Hepatocyte (in vitro differentiated cells): ENCODE results near the gene RETN. TPM values are rescaled to one million over a fixed set of nuclear protein-coding genes. Genes with fewer than 3 reads are reported as not detected.

Experiments
- DNase-seq: peaks from one replicate; pipeline ENCODE4 v3.0.0-alpha.2; 2016; ENCODE audit warnings: low spot score
- H2AFZ ChIP-seq: fragments of 200-600 bp; sonication (generic); 2 replicates; pipeline ENCODE4 v1.6.0; 2016; ENCODE audit warnings: antibody characterized with exemption, mild to moderate bottlenecking
- H3K27ac ChIP-seq: fragments of 200-600 bp; sonication (generic); 2 replicates; pipeline ENCODE4 v1.5.1; 2016; ENCODE audit warnings: mild to moderate bottlenecking
- H3K27me3 ChIP-seq: fragments of 200-600 bp; sonication (generic); 2 replicates; pipeline ENCODE4 v1.6.1; 2016
- H3K36me3 ChIP-seq: fragments of 200-600 bp; sonication (generic); replicated peaks from 2 replicates; pipeline ENCODE4 v1.5.1; 2016; ENCODE audit warnings: low read depth; ENCODE audit not compliant: insufficient read depth
- H3K4me1 ChIP-seq: fragments of 200-600 bp; sonication (generic); 2 replicates; pipeline ENCODE4 v1.5.1; 2016; ENCODE audit warnings: mild to moderate bottlenecking, moderate library complexity; ENCODE audit not compliant: insufficient read depth
- H3K4me2 ChIP-seq: fragments of 200-600 bp; sonication (generic); 2 replicates; pipeline ENCODE4 v1.6.0; 2016
- H3K4me3 ChIP-seq: fragments of 200-600 bp; sonication (generic); 2 replicates; pipeline ENCODE4 v1.5.1; 2016; ENCODE audit warnings: mild to moderate bottlenecking
- H3K79me2 ChIP-seq: fragments of 200-600 bp; sonication (generic); 2 replicates; pipeline ENCODE4 v1.6.0; 2017; ENCODE audit warnings: mild to moderate bottlenecking
- H3K9me2 ChIP-seq: fragments of 200-600 bp; sonication (generic); replicated peaks from 2 replicates; pipeline ENCODE4 v1.6.0; 2017; ENCODE audit warnings: mild to moderate bottlenecking; ENCODE audit not compliant: insufficient read depth
- H3K9me3 ChIP-seq: fragments of 200-600 bp; sonication (generic); 2 replicates; pipeline ENCODE4 v1.5.1; 2016; ENCODE audit warnings: low read depth, mild to moderate bottlenecking
- H4K20me1 ChIP-seq: fragments of 200-600 bp; sonication (generic); 2 replicates; pipeline ENCODE4 v1.6.0; 2016; ENCODE audit warnings: mild to moderate bottlenecking; ENCODE audit not compliant: insufficient read depth, poor library complexity, severe bottlenecking
- CTCF ChIP-seq: fragments of 200-600 bp; sonication (generic); IDR thresholded peaks from 2 replicates; pipeline ENCODE4 v1.5.1; 2016; ENCODE audit warnings: antibody characterized with exemption, mild to moderate bottlenecking; ENCODE audit not compliant: poor library complexity
- EZH2 ChIP-seq: fragments of 200-600 bp; sonication (generic); IDR thresholded peaks from 2 replicates; pipeline ENCODE4 v1.6.1; 2016; ENCODE audit warnings: antibody characterized with exemption, mild to moderate bottlenecking, borderline replicate concordance
- EZH2phosphoT487 ChIP-seq: fragments of 200-600 bp; sonication (generic); IDR thresholded peaks from one replicate; pipeline ENCODE4 v1.6.1; 2018; ENCODE audit warnings: antibody characterized with exemption, mild to moderate bottlenecking, low read depth, moderate library complexity; ENCODE audit not compliant: unreplicated experiment, severe bottlenecking
- WGBS: methylation state at CpG from one replicate; pipeline ENCODE4 v1.1.6; 2016; ENCODE audit warnings: low lambda C conversion rate; ENCODE audit errors: missing lambda C conversion rate; 5-methylcytosine and 5-hydroxymethylcytosine counted together
- polyA plus RNA-seq: library from polyadenylated mRNA; unstranded; fragments of >200 nt; fragmentation: Nextera tagmentation; extraction: Ambion mirVana; gene quantifications from 2 replicates; pipeline ENCODE4 v1.2.1, GENCODE V29; 2016
- total RNA-seq: library from RNA; depleted of rRNA; stranded (reverse); fragments of >200 nt; gene quantifications from 2 replicates; pipeline ENCODE4 v1.2.3, GENCODE V29; 2014

The RETN gene
- total and polyA plus RNA-seq, 2 experiments from 2014 or later, result 0.74 TPM; not detected in 1

- H3K27me3 ChIP-seq, result peaks cover 6% of the 10 kb centered on the region
- H3K79me2 ChIP-seq, result peaks cover 14% of the 10 kb centered on the region
- no peak overlapping the region for H3K4me3 ChIP-seq
- H4K20me1 ChIP-seq, result no peaks in the 10 kb centered on the region
- H3K27ac ChIP-seq, result no peak overlapping the region
- no peak overlapping the region for H2AFZ ChIP-seq
- H3K36me3 ChIP-seq, result no peaks in the 10 kb centered on the region
- H3K9me3 ChIP-seq, result no peaks in the 10 kb centered on the region
- no peak overlapping the region for H3K4me2 ChIP-seq
- H3K4me1 ChIP-seq, result no peaks in the 10 kb centered on the region
- no peak for TF ChIP-seq EZH2phosphoT487
- TF ChIP-seq CTCF, result no peak
- TF ChIP-seq EZH2, result no peak
- no peak for DNase-seq
- WGBS, result 57% methylated on average over 12 of the region's 12 CpGs
- no peaks in the 10 kb centered on the region for H3K9me2 ChIP-seq
Observed at GRCh38 chr19:7677669-7678311, 8.9 kb downstream of the RETN start.

- Histone ChIP-seq H2AFZ (no peak overlapping the region), H3K4me3 (no peak overlapping the region), H3K4me2 (no peak overlapping the region), H3K9me3 (no peaks in the 10 kb centered on the region), H3K36me3 (no peaks in the 10 kb centered on the region), H4K20me1 (no peaks in the 10 kb centered on the region), H3K79me2 (peaks cover 14% of the 10 kb centered on the region), H3K9me2 (no peaks in the 10 kb centered on the region), H3K27me3 (peaks cover 5% of the 10 kb centered on the region), H3K4me1 (no peaks in the 10 kb centered on the region), H3K27ac (no peak overlapping the region)
- no peak for DNase-seq
- TF ChIP-seq EZH2 (no peak), EZH2phosphoT487 (no peak)
- WGBS, result 75% methylated on average over 30 of the region's 30 CpGs
Observed at GRCh38 chr19:7678971-7679751, 10.3 kb downstream of the RETN start.

- no peak overlapping the region for H3K27ac ChIP-seq
- H4K20me1 ChIP-seq, result no peaks in the 10 kb centered on the region
- H3K36me3 ChIP-seq, result no peaks in the 10 kb centered on the region
- peaks cover 5% of the 10 kb centered on the region for H3K27me3 ChIP-seq
- no peaks in the 10 kb centered on the region for H3K9me2 ChIP-seq
- peak overlapping the region; percentile 86 for H3K4me2 ChIP-seq
- no peak for DNase-seq
- H2AFZ ChIP-seq, result peak overlapping the region; percentile 91
- no peak overlapping the region for H3K4me3 ChIP-seq
- no peaks in the 10 kb centered on the region for H3K4me1 ChIP-seq
- peaks cover 14% of the 10 kb centered on the region for H3K79me2 ChIP-seq
- no peaks in the 10 kb centered on the region for H3K9me3 ChIP-seq
- no peak for TF ChIP-seq CTCF
- TF ChIP-seq EZH2phosphoT487, result no peak
- TF ChIP-seq EZH2, result no peak
- 57% methylated on average over 22 of the region's 22 CpGs for WGBS
Observed at GRCh38 chr19:7679771-7680605, 11.1 kb downstream of the RETN start.
